MV-4-11 (cell line): Measurements from ENCODE around the gene DEFB119.
"Not testable (repeated sequence)": the region's sequence is repeated elsewhere in the genome, so short reads cannot be mapped to it uniquely, and the experiment has no call there.

ENCODE experiments used
- DNase-seq: peaks from one replicate; lab custom pipeline; 2025; lab: John Stamatoyannopoulos, UW

Gene DEFB119

GRCh38 chr20:31390490-31390889 is at the start of gene DEFB119:
Gene DEFB119, minus strand, starts transcription at chr20:31390590. Its CDS starts 107 bp downstream, at chr20:31390483.
- no peak for DNase-seq

GRCh38 chr20:31430568-31431115 is 40.3 kb upstream of the DEFB119 start:
- DNase-seq = no peak

- not testable (repeated sequence) for DNase-seq
Observed at GRCh38 chr20:31427576-31427975, 37.2 kb upstream of the DEFB119 start.

- DNase-seq = not testable (repeated sequence)
Observed at GRCh38 chr20:31426891-31427551, 36.6 kb upstream of the DEFB119 start.

- no peak for DNase-seq
Observed at GRCh38 chr20:31425797-31426196, 35.4 kb upstream of the DEFB119 start.

GRCh38 chr20:31418307-31418706 is 27.9 kb upstream of the DEFB119 start:
- DNase-seq = no peak

GRCh38 chr20:31415653-31416052 is 25.3 kb upstream of the DEFB119 start:
- no peak for DNase-seq

GRCh38 chr20:31414381-31414780 is 24.0 kb upstream of the DEFB119 start:
- no peak for DNase-seq

- no peak for DNase-seq
Observed at GRCh38 chr20:31410011-31410410, 19.6 kb upstream of the DEFB119 start.

- no peak for DNase-seq
Observed at GRCh38 chr20:31406115-31406514, 15.7 kb upstream of the DEFB119 start, which contains the start of gene DEFB121. Gene DEFB121, minus strand, starts transcription at chr20:31406215. Its CDS starts 63 bp downstream, at chr20:31406152.

GRCh38 chr20:31403886-31404285 is 13.5 kb upstream of the DEFB119 start:
- no peak for DNase-seq

- no peak for DNase-seq
Observed at GRCh38 chr20:31394900-31395299, 4.5 kb upstream of the DEFB119 start.

- DNase-seq = no peak
Observed at GRCh38 chr20:31392836-31393235, 2.4 kb upstream of the DEFB119 start.

GRCh38 chr20:31374346-31374745 is 16.0 kb downstream of the DEFB119 start:
- no peak for DNase-seq

- no peak for DNase-seq
Observed at GRCh38 chr20:31368301-31368700, 22.1 kb downstream of the DEFB119 start, which contains the start of gene DEFB118. Gene DEFB118, plus strand, starts transcription at chr20:31368601. Its CDS starts 50 bp downstream, at chr20:31368651.

- not testable (repeated sequence) for DNase-seq
Observed at GRCh38 chr20:31364272-31364671, 26.1 kb downstream of the DEFB119 start.

- no peak for DNase-seq
Observed at GRCh38 chr20:31363295-31363694, 27.1 kb downstream of the DEFB119 start.

- no peak for DNase-seq
Observed at GRCh38 chr20:31355981-31356380, 34.4 kb downstream of the DEFB119 start.

GRCh38 chr20:31341470-31341869 is 48.9 kb downstream of the DEFB119 start:
- no peak for DNase-seq

- DNase-seq = no peak
Observed at GRCh38 chr20:31330893-31331292, 59.5 kb downstream of the DEFB119 start.
